Measurements from ENCODE around the gene ANKRD33B.

The ANKRD33B gene

DNA sequence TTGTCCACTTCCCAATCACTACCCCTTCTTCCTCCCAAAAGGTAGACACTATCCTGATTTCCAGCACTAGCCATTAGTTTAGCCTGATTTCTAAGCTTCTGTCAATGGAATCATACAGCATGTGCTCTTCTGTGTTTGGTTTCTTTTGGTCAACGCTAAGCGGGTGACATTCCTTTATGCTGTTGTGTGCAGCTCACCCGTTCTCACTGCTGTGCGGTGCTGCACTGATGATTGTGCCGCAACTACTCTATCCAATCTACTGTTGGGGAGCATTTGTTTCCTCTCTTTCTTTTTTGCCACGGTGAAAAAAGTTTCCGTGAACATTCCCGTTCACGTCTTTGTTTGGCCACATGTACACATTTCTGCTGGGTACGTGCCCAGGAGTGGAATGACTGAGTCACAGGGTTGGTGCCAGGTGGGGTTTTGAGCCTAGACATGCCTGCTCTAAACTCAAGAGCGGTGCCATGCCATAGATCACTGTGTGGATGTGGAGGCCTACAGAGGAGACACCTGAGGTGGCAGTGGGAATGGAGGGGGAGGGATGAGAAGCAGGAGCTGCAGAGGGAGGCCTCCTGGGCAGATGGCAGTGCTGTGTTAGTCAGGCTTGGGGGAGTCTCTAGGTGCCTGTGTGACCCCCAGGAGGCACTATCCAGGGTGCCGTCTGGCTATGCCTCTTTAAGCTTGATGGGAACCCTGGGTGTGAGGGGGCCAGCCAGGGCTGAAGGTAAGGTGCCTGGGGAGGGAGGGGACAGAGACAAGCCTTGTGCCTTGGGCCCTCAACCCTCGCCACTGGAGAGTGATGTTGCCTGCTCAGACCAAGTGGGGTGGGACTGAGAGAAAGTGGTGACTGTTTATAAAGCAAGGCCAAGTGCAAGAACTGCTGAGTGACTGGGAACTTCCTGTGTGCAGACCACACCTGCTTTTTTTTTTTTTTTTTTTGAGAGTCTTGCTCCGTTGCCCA, 11.4 kb upstream of the ANKRD33B start:
- no peaks in the 10 kb centered on the region for H3K36me3 ChIP-seq (ENCODE audit: control insufficient read depth, insufficient read depth, low read length)
- H3K27ac ChIP-seq (ENCODE audit: low read depth, low read length): peak overlapping the region; percentile 34
- H3K4me3 ChIP-seq (ENCODE audit: low read length): no peak overlapping the region
- peaks cover 2% of the 10 kb centered on the region for H3K27me3 ChIP-seq (ENCODE audit: control insufficient read depth, insufficient read depth, low read length)
- H3K9ac ChIP-seq (ENCODE audit: low read length): no peak overlapping the region
- H3K4me1 ChIP-seq (ENCODE audit: control insufficient read depth, insufficient read depth, low read length): no peaks in the 10 kb centered on the region

DNA sequence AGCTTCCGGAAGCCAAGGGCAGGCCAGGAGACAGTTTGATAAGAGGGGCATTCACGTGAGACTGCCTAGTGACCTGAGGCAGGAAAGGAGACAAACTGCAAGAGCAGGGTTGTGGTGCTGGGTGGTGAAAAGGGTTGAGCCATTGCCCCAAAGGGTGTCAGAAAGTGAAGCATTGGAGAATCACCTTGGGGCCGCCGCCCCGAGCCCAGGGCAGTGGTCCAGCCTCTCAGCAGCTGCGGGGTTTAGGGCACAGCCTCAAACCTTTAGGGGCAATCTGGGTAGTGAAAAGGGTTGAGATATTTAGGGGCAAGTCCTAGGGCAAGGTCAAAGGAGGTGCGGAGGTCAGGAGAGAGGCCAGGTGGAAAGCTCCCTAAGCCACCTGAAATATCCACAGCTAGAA, 10.4 kb upstream of the ANKRD33B start:
- H3K36me3 ChIP-seq (ENCODE audit: control insufficient read depth, insufficient read depth, low read length): no peaks in the 10 kb centered on the region

DNA sequence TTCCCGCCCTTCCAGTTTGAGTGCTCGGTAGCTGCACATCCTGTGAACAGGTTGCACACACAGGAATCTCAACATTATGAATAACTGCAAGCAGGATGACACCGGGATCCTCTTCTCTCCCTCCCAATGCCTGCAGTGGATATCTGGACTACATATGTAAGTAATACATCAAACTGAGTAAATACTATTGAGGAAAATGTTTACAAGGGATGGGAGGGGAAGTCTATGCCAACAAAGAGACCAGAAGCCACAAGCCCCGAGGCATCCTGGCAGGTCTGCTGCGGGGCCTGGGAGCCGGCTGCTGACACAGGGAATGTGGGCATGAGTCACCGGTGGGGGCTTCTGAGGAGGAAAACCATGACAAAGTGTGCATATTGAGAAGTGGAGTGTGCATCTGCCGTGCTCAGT, 8.6 kb upstream of the ANKRD33B start:
- Histone ChIP-seq H3K27me3 (ENCODE audit: control insufficient read depth, insufficient read depth, low read length) (peaks cover 2% of the 10 kb centered on the region), H3K27ac (ENCODE audit: low read depth, low read length) (no peak overlapping the region), H3K4me1 (ENCODE audit: control insufficient read depth, insufficient read depth, low read length) (no peaks in the 10 kb centered on the region), H3K9ac (ENCODE audit: low read length) (no peak overlapping the region), H3K4me3 (ENCODE audit: low read length) (no peak overlapping the region), H3K36me3 (ENCODE audit: control insufficient read depth, insufficient read depth, low read length) (no peaks in the 10 kb centered on the region)

More for the DNA sequence above, 10.4 kb upstream of the ANKRD33B start:
- peaks cover 2% of the 10 kb centered on the region for H3K27me3 ChIP-seq (ENCODE audit: control insufficient read depth, insufficient read depth, low read length)
- no peak overlapping the region for H3K27ac ChIP-seq (ENCODE audit: low read depth, low read length)
- H3K9ac ChIP-seq (ENCODE audit: low read length): no peak overlapping the region
- no peaks in the 10 kb centered on the region for H3K4me1 ChIP-seq (ENCODE audit: control insufficient read depth, insufficient read depth, low read length)
- no peak overlapping the region for H3K4me3 ChIP-seq (ENCODE audit: low read length)

DNA sequence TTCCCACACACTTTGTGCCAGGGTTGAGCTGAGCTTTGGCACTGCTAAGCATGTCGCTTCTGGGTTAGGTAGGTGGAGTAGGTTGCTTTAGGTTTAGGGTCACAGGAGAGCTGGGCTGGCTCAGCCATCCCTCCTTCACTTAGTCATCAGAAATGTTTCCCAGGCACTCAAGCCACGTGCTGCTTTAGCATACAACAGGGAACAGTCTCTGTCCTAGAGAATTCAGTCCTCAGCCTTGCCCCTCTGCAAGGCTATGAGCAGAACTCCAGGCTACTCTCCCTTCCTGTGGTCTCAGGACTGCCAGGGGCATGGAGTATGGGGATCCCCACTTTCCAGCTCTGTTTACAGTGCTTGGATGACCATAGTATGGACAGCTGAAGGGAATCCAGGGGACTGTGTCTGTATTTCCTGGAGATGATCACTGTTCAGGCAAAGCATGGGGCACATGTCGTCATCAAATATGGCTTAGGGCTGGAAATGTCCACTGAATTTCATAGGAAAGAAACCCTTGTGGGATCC, 7.5 kb upstream of the ANKRD33B start:
- no peak overlapping the region for H3K4me3 ChIP-seq (ENCODE audit: low read length)
- no peak overlapping the region for H3K27ac ChIP-seq (ENCODE audit: low read depth, low read length)
- H3K9ac ChIP-seq (ENCODE audit: low read length): no peak overlapping the region
- peaks cover 2% of the 10 kb centered on the region for H3K27me3 ChIP-seq (ENCODE audit: control insufficient read depth, insufficient read depth, low read length)
- H3K36me3 ChIP-seq (ENCODE audit: control insufficient read depth, insufficient read depth, low read length): no peaks in the 10 kb centered on the region
- no peaks in the 10 kb centered on the region for H3K4me1 ChIP-seq (ENCODE audit: control insufficient read depth, insufficient read depth, low read length)

DNA sequence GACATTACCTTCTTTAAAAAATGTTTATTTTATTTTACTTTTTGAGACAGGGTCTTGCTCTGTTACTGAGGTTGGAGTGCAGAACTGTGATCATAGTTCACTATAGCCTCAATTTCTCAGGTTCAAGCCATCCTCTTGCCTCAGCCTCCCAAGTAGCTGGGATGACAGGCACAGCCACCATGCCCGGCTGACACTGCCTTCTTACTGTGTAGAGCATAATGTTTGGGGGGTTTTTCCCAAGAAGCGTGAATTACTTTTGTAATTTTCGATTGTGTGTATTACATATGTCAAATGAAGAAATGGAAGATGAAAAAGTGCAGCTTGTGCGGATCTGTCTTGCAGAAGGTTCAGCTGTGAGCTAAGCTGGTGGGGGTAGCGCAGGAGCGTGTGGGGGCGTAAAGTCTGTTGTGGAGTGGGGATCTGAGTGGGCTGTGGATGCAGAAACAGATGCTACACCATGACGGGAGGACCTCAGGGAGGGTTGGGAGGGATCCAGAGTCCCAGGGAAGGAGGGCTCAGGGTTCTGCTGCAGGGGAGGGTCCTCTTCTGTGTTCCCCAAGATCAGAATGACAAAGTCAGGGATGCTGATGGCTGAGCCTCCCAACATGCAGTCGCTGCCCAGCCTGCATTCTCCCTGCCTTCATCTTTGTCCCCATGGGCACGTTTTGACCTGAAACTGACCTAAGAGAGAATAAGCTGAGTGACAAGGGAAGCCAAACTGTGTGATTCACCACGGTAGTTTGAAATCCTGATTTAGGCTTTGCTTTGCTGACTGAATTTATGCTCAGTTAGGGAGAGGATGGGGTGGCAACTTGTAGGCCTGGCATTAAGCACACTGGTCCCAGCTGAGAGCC, 6.8 kb upstream of the ANKRD33B start:
- H3K27ac ChIP-seq (ENCODE audit: low read depth, low read length): no peak overlapping the region
- H3K27me3 ChIP-seq (ENCODE audit: control insufficient read depth, insufficient read depth, low read length): peaks cover 2% of the 10 kb centered on the region
- no peak overlapping the region for H3K4me3 ChIP-seq (ENCODE audit: low read length)
- H3K9ac ChIP-seq (ENCODE audit: low read length): no peak overlapping the region
- no peaks in the 10 kb centered on the region for H3K36me3 ChIP-seq (ENCODE audit: control insufficient read depth, insufficient read depth, low read length)
- H3K4me1 ChIP-seq (ENCODE audit: control insufficient read depth, insufficient read depth, low read length): no peaks in the 10 kb centered on the region

DNA sequence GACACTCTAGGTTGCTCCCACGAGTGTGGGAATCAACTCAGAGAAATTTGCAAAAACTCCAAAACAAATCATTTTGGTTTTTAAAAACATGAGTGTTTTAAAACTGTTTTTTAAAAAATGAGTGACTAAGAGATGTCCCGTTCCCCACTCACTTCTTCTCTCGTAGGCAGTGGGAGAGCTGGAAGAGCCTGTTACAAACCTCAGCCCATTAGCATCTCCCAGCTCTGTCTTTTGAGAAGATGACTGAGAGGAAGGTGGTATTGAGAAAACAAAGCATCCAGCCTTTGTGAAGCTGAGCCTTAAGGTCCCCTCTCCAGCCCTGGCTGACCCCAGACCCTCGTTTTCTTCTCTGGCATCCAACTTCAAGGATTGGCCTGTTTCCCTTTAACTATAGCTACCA, 4.7 kb upstream of the ANKRD33B start:
- H3K27ac ChIP-seq (ENCODE audit: low read depth, low read length): no peak overlapping the region

DNA sequence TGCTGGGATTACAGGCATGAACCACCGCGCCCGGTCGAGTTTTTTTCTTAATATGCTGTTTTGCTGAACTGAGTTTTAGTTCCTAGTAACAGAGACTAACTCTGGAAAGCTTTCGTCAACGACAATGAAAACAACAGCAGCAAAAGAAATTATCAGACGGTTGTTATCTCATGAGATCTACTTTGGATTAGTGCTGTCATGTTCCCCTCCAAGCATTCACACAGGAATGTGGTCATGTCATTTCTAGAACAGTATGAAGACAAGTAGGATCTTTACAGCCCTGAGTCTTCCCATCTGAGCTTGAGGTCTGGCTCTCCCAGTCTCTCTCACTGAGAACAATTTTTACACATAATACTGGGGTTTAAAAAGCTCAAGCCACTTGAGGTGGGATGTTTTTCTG, 4.0 kb upstream of the ANKRD33B start:
- Histone ChIP-seq H3K36me3 (ENCODE audit: control insufficient read depth, insufficient read depth, low read length) (no peaks in the 10 kb centered on the region), H3K9ac (ENCODE audit: low read length) (no peak overlapping the region), H3K27me3 (ENCODE audit: control insufficient read depth, insufficient read depth, low read length) (peaks cover 12% of the 10 kb centered on the region), H3K27ac (ENCODE audit: low read depth, low read length) (no peak overlapping the region), H3K4me1 (ENCODE audit: control insufficient read depth, insufficient read depth, low read length) (no peaks in the 10 kb centered on the region), H3K4me3 (ENCODE audit: low read length) (no peak overlapping the region)

More for the DNA sequence above, 4.7 kb upstream of the ANKRD33B start:
- Histone ChIP-seq H3K36me3 (ENCODE audit: control insufficient read depth, insufficient read depth, low read length) (no peaks in the 10 kb centered on the region), H3K27me3 (ENCODE audit: control insufficient read depth, insufficient read depth, low read length) (peaks cover 10% of the 10 kb centered on the region), H3K4me1 (ENCODE audit: control insufficient read depth, insufficient read depth, low read length) (no peaks in the 10 kb centered on the region), H3K9ac (ENCODE audit: low read length) (no peak overlapping the region), H3K4me3 (ENCODE audit: low read length) (no peak overlapping the region)

DNA sequence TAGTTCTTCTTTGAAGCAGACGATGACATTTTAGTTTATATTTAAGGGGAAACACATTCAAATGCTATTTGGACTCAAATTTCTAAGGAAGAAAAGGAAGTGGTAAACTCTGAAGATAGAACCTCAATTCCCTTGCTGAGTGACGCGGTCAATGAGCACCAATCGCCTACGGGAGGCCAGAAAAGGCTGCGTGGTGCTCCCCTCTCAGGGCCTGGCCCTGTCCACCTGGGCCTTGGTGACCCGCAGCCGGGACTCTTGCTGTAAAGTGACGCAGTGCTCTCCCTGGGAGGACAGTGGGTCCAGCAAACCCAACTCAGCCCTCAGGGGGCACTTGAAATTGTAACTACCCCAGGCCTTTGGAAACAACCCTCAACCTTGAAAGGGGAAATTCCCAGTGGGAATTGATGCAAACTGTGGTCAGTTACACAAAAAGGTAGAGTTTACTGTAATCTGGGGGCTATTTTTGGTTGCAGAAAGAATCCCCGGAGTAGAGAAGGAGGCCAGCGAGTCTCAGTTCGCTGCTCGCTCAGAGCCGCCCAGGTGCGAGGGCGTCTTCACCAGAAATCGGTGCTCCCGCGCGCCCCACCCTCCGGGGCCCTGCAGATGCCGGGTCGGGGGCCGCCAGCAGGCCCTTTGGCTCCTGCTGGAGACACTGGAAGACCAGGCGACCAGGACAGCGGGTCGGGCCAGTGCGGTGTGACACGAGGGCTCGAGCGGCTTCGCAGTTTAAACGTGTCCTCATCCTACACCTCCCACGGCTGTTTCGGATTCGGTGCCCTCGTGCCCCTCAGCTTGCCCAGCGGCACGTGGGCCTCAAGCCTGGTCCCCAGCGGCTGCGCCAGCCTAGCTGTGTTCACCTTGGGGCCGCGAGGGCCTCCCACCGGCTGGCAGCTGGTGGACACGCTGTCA, 1.4 kb upstream of the ANKRD33B start:
- H3K27me3 ChIP-seq (ENCODE audit: control insufficient read depth, insufficient read depth, low read length): peaks cover 15% of the 10 kb centered on the region
- H3K9ac ChIP-seq (ENCODE audit: low read length): no peak overlapping the region
- H3K36me3 ChIP-seq (ENCODE audit: control insufficient read depth, insufficient read depth, low read length): no peaks in the 10 kb centered on the region
- H3K4me1 ChIP-seq (ENCODE audit: control insufficient read depth, insufficient read depth, low read length): no peaks in the 10 kb centered on the region
- peak overlapping the region; percentile 54 for H3K4me3 ChIP-seq (ENCODE audit: low read length)
- H3K27ac ChIP-seq (ENCODE audit: low read depth, low read length): no peak overlapping the region

DNA sequence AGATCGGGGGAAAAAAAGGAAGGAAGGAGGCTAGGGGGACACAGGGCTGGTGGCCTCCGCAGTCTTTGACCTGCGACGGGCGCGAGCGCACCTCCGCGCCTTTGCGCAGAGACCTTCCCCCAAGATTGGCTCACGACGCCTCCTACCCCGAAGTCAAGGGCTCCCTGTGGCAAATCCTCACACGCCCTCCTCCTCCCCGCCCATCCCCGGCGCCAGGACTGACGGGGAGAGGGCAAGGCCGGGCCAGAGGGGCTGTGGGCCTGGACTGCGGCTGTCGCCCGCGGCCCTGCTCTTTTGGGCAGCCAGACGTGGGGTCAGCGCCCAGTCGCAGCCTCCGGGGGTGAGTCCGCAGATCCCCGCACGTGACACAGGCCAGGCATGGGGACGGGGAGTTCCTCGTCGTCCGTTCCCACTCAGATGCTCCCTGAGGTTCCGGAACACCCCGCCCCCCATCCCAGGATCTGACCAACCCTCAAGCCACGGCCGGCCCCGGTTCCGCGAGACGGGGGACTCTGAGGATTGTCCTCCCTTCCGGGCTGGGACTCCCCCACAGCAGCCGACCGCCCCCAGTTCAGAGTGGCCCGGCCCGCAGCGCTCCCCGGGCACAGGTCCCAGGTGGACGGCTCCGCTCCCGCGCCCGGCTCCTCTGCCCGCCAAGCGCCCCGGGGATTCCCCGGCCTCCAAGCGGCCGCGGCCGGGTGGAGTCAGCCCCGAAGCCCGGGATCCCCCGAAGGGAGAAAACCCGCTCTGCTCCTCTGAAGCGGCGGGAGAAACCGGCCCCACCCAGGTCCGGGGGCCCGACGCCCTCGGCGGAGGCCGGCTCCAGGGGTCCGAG, 543 bp upstream of the ANKRD33B start:
- Histone ChIP-seq H3K27ac (ENCODE audit: low read depth, low read length) (no peak overlapping the region), H3K27me3 (ENCODE audit: control insufficient read depth, insufficient read depth, low read length) (peaks cover 15% of the 10 kb centered on the region), H3K4me3 (ENCODE audit: low read length) (peak overlapping the region; percentile 54), H3K36me3 (ENCODE audit: control insufficient read depth, insufficient read depth, low read length) (no peaks in the 10 kb centered on the region), H3K9ac (ENCODE audit: low read length) (no peak overlapping the region), H3K4me1 (ENCODE audit: control insufficient read depth, insufficient read depth, low read length) (peaks cover 2% of the 10 kb centered on the region)

DNA sequence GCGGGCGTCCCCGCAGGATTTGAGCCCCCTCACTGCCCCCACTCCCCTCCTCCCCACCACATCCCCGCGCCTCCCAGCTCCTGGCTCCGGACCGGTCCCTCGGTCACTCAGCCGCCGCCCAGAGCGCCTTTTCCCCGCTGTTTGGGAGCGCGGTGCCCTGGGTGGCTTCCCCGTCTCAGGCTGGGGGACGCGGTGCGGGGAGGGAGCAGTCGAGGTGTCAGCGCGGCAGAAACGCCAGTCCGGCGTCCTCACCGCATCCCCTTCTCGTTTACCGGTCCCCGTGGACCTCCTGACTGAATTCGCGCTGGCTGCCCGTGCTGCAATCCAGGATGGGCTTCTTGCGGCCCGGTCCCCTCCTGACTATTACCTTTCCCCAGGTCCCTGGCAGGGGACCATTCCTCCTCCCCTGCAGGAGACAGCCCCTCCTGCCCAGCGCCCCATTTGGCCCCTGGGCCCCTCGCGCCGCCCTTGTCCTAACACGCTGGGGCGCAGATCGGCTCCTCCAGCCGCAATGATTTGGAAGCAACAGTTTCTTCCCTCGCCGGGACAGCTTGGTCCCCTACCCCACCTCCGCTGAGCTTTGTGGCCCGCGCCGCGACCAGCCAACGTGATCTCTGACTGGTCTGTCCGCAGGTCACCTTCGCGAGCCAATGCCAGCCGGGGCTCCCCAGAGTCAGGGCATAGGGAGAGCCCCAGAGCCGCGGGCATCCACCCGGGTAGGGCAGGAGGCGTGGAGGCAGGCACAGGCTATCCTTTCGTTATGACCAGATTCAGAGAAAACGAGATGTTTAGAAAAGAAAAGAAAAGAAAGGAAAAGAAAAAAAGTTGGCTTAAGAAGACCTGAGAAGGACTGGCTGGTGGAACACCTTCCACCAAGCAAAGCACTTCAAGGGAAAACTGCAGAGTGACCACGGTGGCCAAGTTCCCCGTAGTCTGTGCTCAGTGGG, 1.2 kb downstream of the ANKRD33B start:
- H3K27ac ChIP-seq (ENCODE audit: low read depth, low read length): no peak overlapping the region
- peak overlapping the region; percentile 69 for H3K4me3 ChIP-seq (ENCODE audit: low read length)
- no peak overlapping the region for H3K9ac ChIP-seq (ENCODE audit: low read length)
- H3K36me3 ChIP-seq (ENCODE audit: control insufficient read depth, insufficient read depth, low read length): no peaks in the 10 kb centered on the region
- peaks cover 2% of the 10 kb centered on the region for H3K4me1 ChIP-seq (ENCODE audit: control insufficient read depth, insufficient read depth, low read length)
- H3K27me3 ChIP-seq (ENCODE audit: control insufficient read depth, insufficient read depth, low read length): peaks cover 15% of the 10 kb centered on the region

All from rectal smooth muscle tissue (tissue), 1 donor.